Parathyroid adenoma (tissue), 2 donors: ENCODE results near the gene SCP2.

Source experiments
- H2AFZ ChIP-seq: fragments of 300-600 bp; sonication (generic); one replicate; pipeline ENCODE4 v1.7.0; 2017; ENCODE audit warnings: antibody characterized with exemption, mild to moderate bottlenecking
- H3K27ac ChIP-seq: fragments of 300-600 bp; sonication (generic); one replicate; pipeline ENCODE4 v1.7.0; 2017
- H3K27me3 ChIP-seq: fragments of 300-600 bp; sonication (generic); one replicate; pipeline ENCODE4 v1.7.0; 2017; ENCODE audit warnings: low read length; ENCODE audit not compliant: control insufficient read depth, insufficient read depth
- H3K36me3 ChIP-seq: fragments of 300-600 bp; sonication (generic); one replicate; pipeline ENCODE4 v1.7.0; 2017; ENCODE audit warnings: low read length; ENCODE audit not compliant: control insufficient read depth, insufficient read depth
- H3K4me1 ChIP-seq: fragments of 300-600 bp; sonication (generic); one replicate; pipeline ENCODE4 v1.7.0; 2017; ENCODE audit warnings: control low read depth
- H3K4me2 ChIP-seq: fragments of 300-600 bp; sonication (generic); one replicate; pipeline ENCODE4 v1.7.0; 2017; ENCODE audit warnings: low read length
- H3K4me3 ChIP-seq: fragments of 300-600 bp; sonication (generic); one replicate; pipeline ENCODE4 v1.7.0; 2017; ENCODE audit warnings: low read depth, low read length
- H3K79me2 ChIP-seq: fragments of 300-600 bp; sonication (generic); one replicate; pipeline ENCODE4 v1.7.0; 2017; ENCODE audit warnings: control low read depth
- H3K9ac ChIP-seq: fragments of 300-600 bp; sonication (generic); one replicate; pipeline ENCODE4 v1.7.0; 2017; ENCODE audit warnings: mild to moderate bottlenecking
- H3K9me3 ChIP-seq: fragments of 300-600 bp; sonication (generic); one replicate; pipeline ENCODE4 v1.7.0; 2017; ENCODE audit warnings: low read length; ENCODE audit not compliant: control insufficient read depth
- TF ChIP-seq, protein P1 (sequence below): fragments of 300-600 bp; sonication (generic); IDR thresholded peaks from one replicate; pipeline ENCODE4 v1.7.0; 2017; ENCODE audit warnings: antibody characterized with exemption, mild to moderate bottlenecking
- donor health status: primary hyperparathyroidism.

The SCP2 gene

GRCh38 chr1:52907812-52908153 is 19.3 kb upstream of the SCP2 start:
- Histone ChIP-seq H3K9ac (no peak overlapping the region), H3K79me2 (no peaks in the 10 kb centered on the region), H3K4me2 (no peak overlapping the region), H3K27me3 (no peaks in the 10 kb centered on the region), H3K27ac (no peak overlapping the region), H3K36me3 (no peaks in the 10 kb centered on the region), H3K4me3 (no peak overlapping the region), H3K9me3 (no peaks in the 10 kb centered on the region), H3K4me1 (no peaks in the 10 kb centered on the region), H2AFZ (no peak overlapping the region)
- TF ChIP-seq, protein P1, sequence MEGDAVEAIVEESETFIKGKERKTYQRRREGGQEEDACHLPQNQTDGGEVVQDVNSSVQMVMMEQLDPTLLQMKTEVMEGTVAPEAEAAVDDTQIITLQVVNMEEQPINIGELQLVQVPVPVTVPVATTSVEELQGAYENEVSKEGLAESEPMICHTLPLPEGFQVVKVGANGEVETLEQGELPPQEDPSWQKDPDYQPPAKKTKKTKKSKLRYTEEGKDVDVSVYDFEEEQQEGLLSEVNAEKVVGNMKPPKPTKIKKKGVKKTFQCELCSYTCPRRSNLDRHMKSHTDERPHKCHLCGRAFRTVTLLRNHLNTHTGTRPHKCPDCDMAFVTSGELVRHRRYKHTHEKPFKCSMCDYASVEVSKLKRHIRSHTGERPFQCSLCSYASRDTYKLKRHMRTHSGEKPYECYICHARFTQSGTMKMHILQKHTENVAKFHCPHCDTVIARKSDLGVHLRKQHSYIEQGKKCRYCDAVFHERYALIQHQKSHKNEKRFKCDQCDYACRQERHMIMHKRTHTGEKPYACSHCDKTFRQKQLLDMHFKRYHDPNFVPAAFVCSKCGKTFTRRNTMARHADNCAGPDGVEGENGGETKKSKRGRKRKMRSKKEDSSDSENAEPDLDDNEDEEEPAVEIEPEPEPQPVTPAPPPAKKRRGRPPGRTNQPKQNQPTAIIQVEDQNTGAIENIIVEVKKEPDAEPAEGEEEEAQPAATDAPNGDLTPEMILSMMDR, result no peak

DNA sequence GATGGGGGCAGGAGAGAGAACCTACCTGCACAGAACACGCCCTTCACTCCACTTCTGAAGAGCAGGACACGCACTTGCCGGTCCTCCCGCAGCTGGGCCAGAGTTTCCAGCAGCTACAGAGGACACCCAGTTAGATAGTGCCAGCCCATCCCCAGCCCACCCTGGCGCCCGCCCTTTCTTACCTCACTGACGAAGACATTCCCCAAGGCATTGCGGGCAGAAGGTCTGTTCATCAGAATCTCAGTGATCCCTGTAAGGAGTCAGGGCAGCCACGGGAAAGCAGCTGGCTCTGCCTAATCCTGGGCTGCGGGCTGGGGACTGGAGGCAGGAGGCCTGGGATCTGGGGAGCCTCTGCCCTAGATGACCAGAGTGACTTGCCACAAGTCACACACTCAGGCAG is 15.5 kb upstream of the SCP2 start:
- H3K27me3 ChIP-seq, result no peaks in the 10 kb centered on the region
- H3K27ac ChIP-seq, result no peak overlapping the region
- H3K4me2 ChIP-seq, result no peak overlapping the region
- H3K36me3 ChIP-seq, result no peaks in the 10 kb centered on the region
- no peaks in the 10 kb centered on the region for H3K79me2 ChIP-seq
- no peak overlapping the region for H2AFZ ChIP-seq
- H3K4me1 ChIP-seq, result no peaks in the 10 kb centered on the region
- no peak overlapping the region for H3K4me3 ChIP-seq
- no peak overlapping the region for H3K9ac ChIP-seq
- TF ChIP-seq, protein P1, result no peak
- H3K9me3 ChIP-seq, result no peaks in the 10 kb centered on the region

DNA sequence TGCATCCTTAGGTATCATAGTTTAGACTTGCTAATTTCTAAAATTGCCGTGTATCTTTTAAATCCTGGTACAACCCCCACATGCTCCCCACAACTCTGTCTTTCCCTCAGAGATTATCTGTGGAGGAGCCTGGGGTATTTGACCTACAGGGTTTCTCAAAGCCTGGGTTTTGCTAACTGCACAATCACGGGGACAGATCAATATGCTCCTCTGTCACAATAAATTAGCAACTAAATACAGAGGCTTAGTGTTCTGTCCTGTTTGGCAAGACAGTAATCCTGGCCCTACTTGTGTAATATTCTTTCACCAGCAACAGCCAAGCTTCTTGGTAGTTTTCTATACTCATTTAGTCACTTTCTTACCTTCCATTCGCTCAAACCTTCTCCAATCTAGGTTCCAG is 14.1 kb upstream of the SCP2 start:
- no peak overlapping the region for H3K9ac ChIP-seq
- H3K79me2 ChIP-seq, result no peaks in the 10 kb centered on the region
- H3K36me3 ChIP-seq, result no peaks in the 10 kb centered on the region
- H3K27ac ChIP-seq, result no peak overlapping the region
- TF ChIP-seq, protein P1, result no peak
- H2AFZ ChIP-seq, result no peak overlapping the region
- H3K4me1 ChIP-seq, result no peaks in the 10 kb centered on the region
- H3K27me3 ChIP-seq, result no peaks in the 10 kb centered on the region
- no peak overlapping the region for H3K4me2 ChIP-seq
- H3K9me3 ChIP-seq, result no peaks in the 10 kb centered on the region
- no peak overlapping the region for H3K4me3 ChIP-seq

GRCh38 chr1:52913537-52913936 is 13.5 kb upstream of the SCP2 start:
- no peak overlapping the region for H2AFZ ChIP-seq

GRCh38 chr1:52914463-52914862 is 12.6 kb upstream of the SCP2 start:
- no peaks in the 10 kb centered on the region for H3K36me3 ChIP-seq
- no peak overlapping the region for H3K9ac ChIP-seq
- H3K4me3 ChIP-seq, result no peak overlapping the region
- no peak overlapping the region for H2AFZ ChIP-seq
- H3K9me3 ChIP-seq, result no peaks in the 10 kb centered on the region
- no peaks in the 10 kb centered on the region for H3K4me1 ChIP-seq
- no peaks in the 10 kb centered on the region for H3K27me3 ChIP-seq
- TF ChIP-seq, protein P1, result no peak
- H3K79me2 ChIP-seq, result no peaks in the 10 kb centered on the region
- no peak overlapping the region for H3K27ac ChIP-seq
- H3K4me2 ChIP-seq, result no peak overlapping the region

More at GRCh38 chr1:52913537-52913936, 13.5 kb upstream of the SCP2 start:
- Histone ChIP-seq H3K9ac (no peak overlapping the region), H3K27ac (no peak overlapping the region), H3K9me3 (no peaks in the 10 kb centered on the region), H3K36me3 (no peaks in the 10 kb centered on the region), H3K79me2 (no peaks in the 10 kb centered on the region), H3K4me1 (no peaks in the 10 kb centered on the region), H3K4me3 (no peak overlapping the region), H3K4me2 (no peak overlapping the region), H3K27me3 (no peaks in the 10 kb centered on the region)
- TF ChIP-seq, protein P1, result no peak
